NCI-H748 treated with DMSO at 0.1 percent for 48 hours (cell line): ENCODE data around the gene PLXDC2.
"Not testable (repeated sequence)": the region's sequence is repeated elsewhere in the genome, so short reads cannot be mapped to it uniquely, and the experiment has no call there.

Experiments used
- DNase-seq: peaks from one replicate; lab custom pipeline; 2025; lab: John Stamatoyannopoulos, UW

The PLXDC2 gene

DNA sequence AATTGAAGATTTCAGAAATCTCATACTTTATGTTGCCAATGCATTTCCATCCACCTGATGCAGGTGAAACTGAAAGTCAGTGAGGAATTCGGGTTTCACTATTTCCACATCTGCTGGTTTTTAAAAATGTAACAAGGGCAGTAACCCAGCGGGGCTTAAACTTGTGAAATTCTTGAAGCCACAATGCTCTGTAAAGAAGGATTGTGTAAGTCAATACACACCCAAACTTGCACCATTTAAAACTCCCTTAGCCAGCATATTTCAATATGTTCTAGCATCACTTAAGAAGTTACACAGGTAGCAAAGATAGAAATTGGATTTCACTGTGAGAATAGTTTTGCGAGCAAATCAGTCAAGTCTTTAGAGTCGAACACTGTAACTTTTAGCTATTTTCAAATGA lies 386.1 kb downstream of the PLXDC2 start:
- no peak for DNase-seq

- DNase-seq, result no peak
Measured at GRCh38 chr10:20207653-20208052, 391.4 kb downstream of the PLXDC2 start.

DNA sequence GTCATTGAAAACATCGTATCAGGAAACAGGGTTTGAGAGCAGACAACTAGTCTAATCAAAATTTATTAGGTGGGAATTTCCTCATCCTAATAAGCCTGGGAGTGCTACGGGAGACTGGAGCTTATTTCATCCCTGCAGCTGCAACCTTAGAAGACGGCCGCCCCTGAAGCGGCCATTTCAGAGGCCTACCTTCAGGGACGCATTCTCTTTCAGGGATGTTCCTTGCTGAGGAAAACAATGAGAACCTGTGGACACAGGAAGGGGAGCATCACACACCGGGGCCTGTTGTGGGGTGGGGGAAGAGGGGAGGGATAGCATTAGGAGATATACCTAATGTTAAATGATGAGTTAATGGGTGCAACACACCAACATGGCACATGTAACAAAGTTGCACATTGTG lies 392.9 kb downstream of the PLXDC2 start:
- DNase-seq, result not testable (repeated sequence)

DNA sequence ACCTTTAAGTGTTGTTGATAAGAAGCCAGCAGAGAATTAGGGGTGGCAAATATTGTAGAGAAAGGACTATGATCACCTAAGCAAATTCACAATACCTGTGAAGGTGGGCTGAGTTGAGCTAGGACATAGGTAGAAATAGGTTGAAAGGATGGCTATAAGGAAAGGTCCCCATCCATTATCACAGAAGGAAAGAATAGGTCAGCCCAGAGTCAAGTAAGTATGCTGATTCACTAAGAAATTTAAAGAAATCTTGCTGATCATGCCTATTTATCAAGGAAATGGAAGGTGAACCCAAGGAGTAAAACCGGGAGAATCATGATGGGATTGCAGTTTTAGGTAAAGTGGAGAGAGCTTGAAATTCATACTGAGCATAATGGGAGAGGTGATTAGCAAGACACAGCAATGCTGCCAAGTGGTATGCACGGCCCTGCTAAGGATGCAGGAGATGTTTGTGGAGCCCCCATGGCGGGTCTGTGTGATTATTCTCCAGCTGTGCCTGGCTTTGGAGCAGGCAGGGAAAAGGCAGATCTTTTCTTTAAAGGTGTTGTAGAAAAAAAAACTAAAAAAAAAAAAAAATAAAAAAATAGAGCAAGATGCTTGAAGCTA lies 399.4 kb downstream of the PLXDC2 start:
- no peak for DNase-seq

DNA sequence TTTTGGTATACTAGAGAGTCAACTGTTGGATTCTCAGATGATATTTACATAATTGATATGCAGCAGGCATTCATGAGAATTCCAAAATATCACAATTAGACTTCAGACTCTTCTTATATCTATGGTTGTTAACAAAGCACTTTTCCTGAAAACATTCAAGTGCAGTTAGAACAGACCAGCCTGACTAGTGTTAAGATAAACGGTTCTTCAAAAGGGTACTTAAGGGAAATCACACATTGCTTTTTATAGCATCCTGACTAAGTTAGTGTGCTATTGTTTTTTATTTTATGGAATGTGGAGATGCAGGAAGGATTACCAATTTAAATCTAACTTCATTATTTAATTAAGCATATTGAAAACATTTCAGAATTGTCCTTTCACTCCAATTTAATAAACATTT lies 405.1 kb downstream of the PLXDC2 start:
- no peak for DNase-seq

- no peak for DNase-seq
Measured at GRCh38 chr10:20228729-20229128, 412.5 kb downstream of the PLXDC2 start.

DNA sequence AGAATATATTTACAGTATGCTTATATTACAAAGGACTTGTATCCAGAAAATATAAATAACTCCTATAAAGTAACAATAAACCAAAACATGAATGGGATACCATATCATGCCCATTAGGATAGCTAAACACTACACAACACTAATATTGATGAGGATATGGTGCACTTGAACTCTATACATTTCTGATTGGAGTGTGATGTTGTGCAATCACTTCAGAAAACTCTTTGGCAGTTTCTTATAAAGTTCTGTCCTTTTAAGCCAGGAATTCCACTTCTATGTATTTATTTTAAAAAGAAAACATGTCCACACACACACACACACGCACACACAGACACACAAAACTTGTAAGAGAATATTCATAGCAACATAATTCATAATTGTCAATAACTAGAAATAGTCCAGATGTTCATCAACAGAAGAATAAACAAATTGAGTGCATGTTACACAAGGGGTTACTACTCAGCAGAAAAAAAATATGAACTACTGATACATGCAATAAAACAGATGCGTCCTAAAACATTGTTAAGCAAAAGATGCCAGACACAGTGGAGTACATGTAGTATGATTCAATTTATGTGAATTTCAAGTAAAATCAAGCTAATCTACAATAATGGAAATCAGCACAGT lies 416.0 kb downstream of the PLXDC2 start:
- DNase-seq, result no peak

- no peak for DNase-seq
Measured at GRCh38 chr10:20233423-20233822, 417.2 kb downstream of the PLXDC2 start.

DNA sequence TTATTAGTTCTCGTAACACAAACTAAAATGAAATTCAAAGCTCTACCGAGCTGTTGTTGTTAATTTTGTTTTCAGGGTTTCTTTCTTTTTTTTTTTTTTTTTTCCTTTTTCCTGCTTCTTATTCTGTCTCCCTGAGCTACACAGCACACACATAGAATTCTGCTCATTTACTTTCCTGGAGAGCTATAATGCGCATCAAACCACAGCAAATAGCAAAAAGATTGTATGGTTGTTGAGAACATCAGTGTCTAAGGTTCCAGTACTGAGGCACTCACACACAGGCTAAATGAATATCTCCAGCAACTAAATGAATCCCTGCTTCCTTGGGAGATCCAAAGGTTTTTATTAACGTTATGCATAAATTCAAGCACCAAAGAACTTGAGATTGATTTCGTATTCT lies 418.3 kb downstream of the PLXDC2 start:
- no peak for DNase-seq

DNA sequence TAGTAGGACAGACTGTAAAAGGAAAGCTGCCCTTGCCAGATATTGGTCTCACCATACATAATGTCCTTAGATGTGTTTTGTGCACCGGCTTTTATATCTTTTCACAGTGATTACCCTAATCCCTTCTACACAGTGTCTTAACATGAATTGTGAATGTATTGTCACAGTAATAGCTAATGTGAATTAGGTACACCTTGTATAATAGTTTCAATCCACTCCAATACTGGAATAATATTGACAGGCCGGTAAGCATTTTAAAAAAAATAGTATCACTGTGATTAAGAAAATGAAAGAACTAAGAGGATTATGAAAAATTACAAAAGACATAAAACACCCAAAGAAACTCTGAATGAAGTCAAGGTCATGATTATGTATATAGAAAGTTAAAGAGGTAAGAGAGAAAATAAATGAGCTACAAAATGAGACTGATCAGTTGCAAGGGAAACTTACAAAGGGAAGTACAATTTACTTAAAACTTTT lies 420.9 kb downstream of the PLXDC2 start:
- no peak for DNase-seq

GRCh38 chr10:20237586-20237985 lies 421.4 kb downstream of the PLXDC2 start:
- DNase-seq, result no peak

DNA sequence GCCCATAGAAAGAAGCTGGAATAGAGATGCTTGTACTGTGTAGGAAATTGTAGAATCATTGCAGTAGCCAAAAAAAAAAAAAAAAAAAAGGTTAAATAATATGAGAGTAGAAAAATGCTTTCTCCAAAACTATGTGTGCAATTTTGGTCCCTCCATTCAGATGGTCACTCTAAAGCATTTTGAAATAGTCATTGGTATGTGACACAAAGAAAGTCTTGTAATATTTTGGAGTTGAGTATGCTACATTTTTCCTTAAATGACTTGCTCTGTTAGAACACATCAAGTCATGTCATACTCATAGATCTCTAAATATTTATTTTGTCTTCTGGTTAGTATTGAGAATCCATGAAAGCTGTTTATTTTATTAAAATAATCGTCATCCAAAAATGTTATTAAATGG lies 424.4 kb downstream of the PLXDC2 start:
- DNase-seq, result no peak

DNA sequence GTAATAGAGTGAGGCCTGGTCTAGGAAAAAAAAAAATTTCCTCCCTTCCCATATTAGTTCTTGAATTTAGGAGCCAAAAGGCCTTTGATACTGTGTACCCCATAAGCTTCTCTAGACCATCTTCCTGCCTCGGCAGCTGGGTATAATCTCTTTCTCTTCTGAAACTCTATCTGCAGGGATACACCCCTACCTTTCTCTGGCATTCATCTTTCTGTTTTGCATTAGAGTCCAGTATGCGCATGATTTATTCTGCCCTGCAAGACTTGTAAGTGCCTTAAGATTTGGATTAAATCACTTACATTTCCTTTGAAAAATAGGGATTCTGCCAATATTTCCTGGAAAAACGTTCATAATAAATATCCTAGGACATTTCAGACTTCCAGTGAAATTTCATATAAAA lies 431.2 kb downstream of the PLXDC2 start:
- DNase-seq, result no peak

GRCh38 chr10:20247891-20248708 lies 431.9 kb downstream of the PLXDC2 start:
- DNase-seq, result no peak

DNA sequence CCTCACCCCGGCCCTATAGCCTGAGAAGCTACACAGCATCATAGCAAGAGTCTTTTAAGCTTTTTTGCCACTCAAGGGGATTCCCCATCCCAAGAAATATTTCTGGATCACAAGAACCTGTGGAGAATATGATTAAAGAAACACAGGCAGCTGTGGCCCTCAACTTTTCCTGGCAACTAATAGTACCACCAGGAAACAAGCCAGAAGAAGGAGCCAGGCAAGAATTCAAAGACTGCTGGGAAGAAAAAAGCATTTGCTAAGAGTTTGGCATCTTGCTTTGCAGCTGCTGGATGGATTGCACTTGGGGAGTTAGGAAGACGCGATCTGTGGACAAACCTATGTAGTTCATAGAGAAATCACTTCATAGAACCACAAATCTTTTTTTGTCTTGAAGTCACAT lies 437.8 kb downstream of the PLXDC2 start:
- no peak for DNase-seq

DNA sequence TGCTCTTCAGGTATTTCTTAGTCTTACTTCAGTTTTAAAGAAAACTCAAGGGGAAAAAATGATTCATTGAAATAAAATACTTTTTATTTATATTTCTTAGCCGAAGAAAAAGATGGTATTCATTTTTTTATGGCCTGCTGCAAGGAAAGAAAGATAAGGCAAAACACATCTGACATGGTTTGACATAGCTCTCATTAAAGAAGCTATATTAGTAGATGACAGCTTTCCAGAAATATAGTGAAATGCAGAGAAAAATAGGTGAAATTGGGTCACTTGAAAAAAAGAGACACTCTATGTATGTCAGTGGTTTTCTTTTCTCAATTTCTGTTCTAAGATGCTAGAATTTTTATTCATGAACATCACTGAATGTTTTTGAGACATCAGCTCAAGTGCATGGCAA lies 438.3 kb downstream of the PLXDC2 start:
- no peak for DNase-seq

- no peak for DNase-seq
Measured at GRCh38 chr10:20256969-20257368, 440.7 kb downstream of the PLXDC2 start.

DNA sequence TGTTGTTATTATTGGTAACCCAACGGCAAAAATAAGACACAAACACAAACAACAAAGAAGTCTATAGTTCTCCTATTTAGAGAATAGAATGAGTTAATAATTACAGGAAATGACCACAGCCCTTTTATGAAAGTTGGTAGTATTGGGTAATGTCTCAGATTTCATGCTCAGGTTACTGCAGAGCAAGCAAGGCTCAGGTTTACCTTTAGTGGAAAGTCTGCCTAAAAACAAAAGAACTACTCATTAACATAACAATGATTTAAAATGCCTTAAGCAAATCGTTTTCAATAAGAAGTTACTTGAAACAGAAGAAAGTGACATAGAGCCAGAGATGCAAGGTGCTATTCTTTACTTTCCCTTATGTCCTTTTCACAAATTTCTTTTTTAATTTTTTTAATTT lies 441.2 kb downstream of the PLXDC2 start:
- DNase-seq, result peak; percentile 38

DNA sequence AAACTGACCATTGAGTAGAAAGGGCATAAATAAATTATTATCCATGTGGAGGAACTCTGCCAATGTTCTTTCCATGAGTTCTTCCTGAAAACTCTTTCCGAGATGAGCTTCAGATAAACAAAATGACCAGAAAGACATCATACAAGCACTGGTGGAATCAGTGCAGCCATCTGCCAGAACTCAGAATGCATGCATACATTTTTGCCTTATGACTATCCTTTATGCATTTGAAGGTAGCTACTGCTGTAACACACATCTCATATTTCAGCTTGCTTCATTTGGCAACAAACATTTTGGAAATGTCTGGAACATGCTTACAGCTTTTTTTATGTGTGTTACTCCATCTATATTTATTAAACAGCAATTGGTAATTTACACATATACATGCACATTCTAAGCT lies 448.9 kb downstream of the PLXDC2 start:
- DNase-seq, result no peak

DNA sequence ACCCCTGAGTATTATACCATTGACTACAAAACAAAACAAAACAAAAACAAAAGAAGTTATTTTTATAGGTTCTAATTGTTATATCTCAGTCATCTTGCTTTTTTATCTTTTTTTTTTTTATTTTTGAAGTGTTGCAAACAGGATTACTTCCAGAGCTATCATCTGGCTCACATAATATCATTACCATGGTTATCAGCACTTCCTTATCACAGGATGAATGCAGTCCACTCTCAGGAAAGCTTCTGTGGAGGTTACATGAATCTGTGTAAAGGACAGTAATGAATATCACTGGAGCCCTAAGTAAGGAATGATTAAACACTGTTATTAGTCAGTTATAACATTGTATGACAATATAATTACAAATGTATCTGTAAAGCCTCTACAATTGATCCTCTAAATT lies 451.5 kb downstream of the PLXDC2 start:
- no peak for DNase-seq

GRCh38 chr10:20271490-20271889 lies 455.3 kb downstream of the PLXDC2 start:
- DNase-seq, result no peak

GRCh38 chr10:20272608-20273007 lies 456.4 kb downstream of the PLXDC2 start:
- DNase-seq, result no peak

DNA sequence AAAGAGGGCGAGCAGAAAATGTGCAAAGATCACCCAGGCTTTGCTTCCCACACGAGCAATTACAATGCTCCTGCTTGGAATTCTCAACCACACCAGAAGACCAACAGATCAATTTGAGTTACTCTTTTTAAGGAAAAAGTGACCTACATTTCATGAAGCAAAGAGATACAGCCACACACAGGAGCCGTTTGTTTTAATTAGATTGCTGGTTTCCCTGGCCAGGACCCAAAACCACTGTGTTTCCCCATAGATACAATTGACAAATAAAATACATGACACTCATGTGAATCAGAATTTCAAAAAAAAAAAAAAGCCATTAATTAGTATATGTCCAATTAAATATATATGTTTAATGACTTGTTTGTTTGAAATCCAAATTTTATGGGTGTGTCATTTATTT lies 458.3 kb downstream of the PLXDC2 start:
- no peak for DNase-seq
